Left forelimb (tissue), 1 donor: ENCODE results near the gene CALD1.

Source experiments
- DNase-seq: peaks from one replicate; pipeline ENCODE4 v3.0.0-alpha.2; 2018; ENCODE audit warnings: low spot score

CALD1 gene

GRCh38 chr7:134827889-134828288, 48.5 kb downstream of the CALD1 start:
- DNase-seq = no peak

- DNase-seq = no peak
Measured at GRCh38 chr7:134828361-134828760, 48.9 kb downstream of the CALD1 start.

- DNase-seq = no peak
Measured at GRCh38 chr7:134829380-134829986, 50.0 kb downstream of the CALD1 start.

GRCh38 chr7:134831862-134832261, 52.4 kb downstream of the CALD1 start:
- DNase-seq = no peak

- DNase-seq = no peak
Measured at GRCh38 chr7:134832367-134832766, 52.9 kb downstream of the CALD1 start.

- no peak for DNase-seq
Measured at GRCh38 chr7:134834689-134835462, 55.4 kb downstream of the CALD1 start.

- no peak for DNase-seq
Measured at GRCh38 chr7:134835463-134835823, 56.0 kb downstream of the CALD1 start.

- no peak for DNase-seq
Measured at GRCh38 chr7:134836447-134836846, 57.0 kb downstream of the CALD1 start.

GRCh38 chr7:134839298-134839697, 59.9 kb downstream of the CALD1 start:
- no peak for DNase-seq

GRCh38 chr7:134842062-134842461, 62.6 kb downstream of the CALD1 start:
- no peak for DNase-seq

GRCh38 chr7:134842886-134843430, 63.5 kb downstream of the CALD1 start:
- DNase-seq = no peak

- no peak for DNase-seq
Measured at GRCh38 chr7:134844200-134844599, 64.8 kb downstream of the CALD1 start.

- DNase-seq = no peak
Measured at GRCh38 chr7:134845461-134845860, 66.0 kb downstream of the CALD1 start.

- no peak for DNase-seq
Measured at GRCh38 chr7:134847851-134848588, 68.6 kb downstream of the CALD1 start.

- no peak for DNase-seq
Measured at GRCh38 chr7:134850066-134850465, 70.6 kb downstream of the CALD1 start.

- DNase-seq = no peak
Measured at GRCh38 chr7:134851141-134851540, 71.7 kb downstream of the CALD1 start.

- DNase-seq = no peak
Measured at GRCh38 chr7:134852625-134853024, 73.2 kb downstream of the CALD1 start.

GRCh38 chr7:134854816-134855215, 75.4 kb downstream of the CALD1 start:
- no peak for DNase-seq

- DNase-seq = no peak
Measured at GRCh38 chr7:134855442-134855841, 76.0 kb downstream of the CALD1 start.

GRCh38 chr7:134856091-134856490, 76.7 kb downstream of the CALD1 start:
- DNase-seq = no peak

- no peak for DNase-seq
Measured at GRCh38 chr7:134856691-134857090, 77.3 kb downstream of the CALD1 start.

GRCh38 chr7:134857958-134858357, 78.5 kb downstream of the CALD1 start:
- DNase-seq = no peak

- DNase-seq = no peak
Measured at GRCh38 chr7:134859783-134860182, 80.3 kb downstream of the CALD1 start.
